ENCODE measurements around the gene MMP14. TPM values are rescaled to one million over a fixed set of nuclear protein-coding genes. Genes with fewer than 3 reads are reported as not detected.
"Not testable (repeated sequence)": the region's sequence is repeated elsewhere in the genome, so short reads cannot be mapped to it uniquely, and the experiment has no call there.

The MMP14 gene
- total RNA-seq, 1 donor from 2014 or later: 22.5 TPM

DNA sequence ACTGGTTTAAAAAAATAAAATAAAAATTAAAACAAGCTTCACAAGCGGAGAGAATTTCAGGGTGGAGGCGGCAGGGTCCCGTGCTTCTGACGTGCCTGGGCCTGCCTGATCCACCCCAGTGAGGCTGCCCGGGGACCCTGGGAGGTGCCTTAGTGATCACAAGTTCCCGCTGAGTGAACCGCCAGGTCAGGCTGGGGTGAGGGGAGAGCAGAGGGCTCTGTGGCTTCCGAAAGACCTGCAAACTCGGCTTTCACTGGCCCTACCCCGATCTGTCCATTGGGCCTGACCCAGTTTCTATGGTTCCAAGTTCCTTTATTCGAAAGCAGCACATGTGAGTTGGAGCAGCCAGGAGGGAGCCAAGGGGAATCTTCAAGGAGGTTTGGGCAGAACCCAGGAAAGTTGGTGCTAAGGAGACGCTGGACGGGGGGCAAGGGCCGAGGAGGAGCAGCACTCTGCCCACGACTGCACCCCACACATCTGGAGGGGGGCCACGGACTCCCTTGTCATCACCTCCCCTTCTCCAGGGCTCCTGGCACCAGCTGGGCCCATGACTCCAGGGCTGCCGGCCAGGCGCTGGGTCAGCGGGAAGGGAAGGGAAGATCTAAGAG, 12.9 kb downstream of the MMP14 start:
- intact Hi-C loops (cut with DNase I): loop anchor here (10.0 kb wide), 1 partner anchor 455 kb away; no protein-coding TSS in a partner anchor
- DNase-seq (peak; percentile 79), ATAC-seq (ENCODE audit: poor library complexity) (peak; percentile 40)

- intact Hi-C loops (cut with DNase I): loop anchor here (10.0 kb wide), 1 partner anchor 296 kb away; no protein-coding TSS in a partner anchor
- ATAC-seq (ENCODE audit: poor library complexity) (peak; percentile 81), DNase-seq (peak; percentile 94)
Measured at GRCh38 chr14:22850944-22851764, 14.8 kb downstream of the MMP14 start.

GRCh38 chr14:22852178-22852577, 15.8 kb downstream of the MMP14 start:
- peak; percentile 25 for DNase-seq
- intact Hi-C loops (cut with DNase I): loop anchor here (1.0 to 10.0 kb wide), 2 partner anchors 29 to 297 kb away; no protein-coding TSS in a partner anchor
- ATAC-seq (ENCODE audit: poor library complexity): not testable (repeated sequence)

- ATAC-seq (ENCODE audit: poor library complexity): no peak
- intact Hi-C loops (cut with DNase I): loop anchor here (1.0 to 10.0 kb wide), 2 partner anchors 29 to 298 kb away; no protein-coding TSS in a partner anchor
Measured at GRCh38 chr14:22852599-22852939, 16.2 kb downstream of the MMP14 start.

DNA sequence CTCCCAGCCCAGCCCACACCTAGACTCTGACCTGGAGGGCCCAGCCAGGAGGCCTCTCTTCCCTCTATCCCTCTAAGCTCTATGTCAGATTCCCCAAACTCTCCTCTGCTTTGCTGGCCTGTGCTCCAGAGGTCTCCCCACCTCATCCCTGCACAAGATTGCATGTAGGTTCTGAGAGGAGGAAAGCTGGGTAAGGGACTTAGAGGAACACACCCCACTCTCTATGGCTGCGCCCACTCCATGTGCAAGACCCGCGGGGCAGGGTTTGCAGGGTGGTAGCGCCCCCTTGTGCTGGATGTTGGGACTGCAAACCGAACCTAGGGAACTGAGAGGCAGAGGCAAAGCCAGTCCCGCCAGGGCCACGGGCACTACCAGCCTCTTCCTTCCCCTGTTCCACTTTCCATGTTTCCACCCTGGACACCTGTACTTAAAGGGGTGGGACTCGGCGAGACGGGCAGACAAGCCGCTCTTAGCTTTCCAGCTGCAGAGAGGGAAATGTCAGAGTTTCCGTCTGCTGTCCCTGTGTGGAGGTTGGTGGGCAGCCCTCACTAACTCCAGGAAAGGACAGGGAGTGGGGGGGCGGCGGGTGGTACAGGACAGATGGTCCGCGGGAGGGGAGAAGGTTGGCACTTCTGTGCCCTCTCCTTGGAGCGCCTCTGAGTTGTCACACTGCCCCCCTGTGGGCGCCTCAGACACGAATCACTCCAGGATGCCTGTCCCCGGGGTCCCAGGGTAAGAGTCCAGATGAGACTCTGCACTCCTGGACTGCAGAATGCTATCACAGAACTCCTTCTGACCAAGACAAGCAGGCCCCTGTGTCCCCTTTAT, 16.8 kb downstream of the MMP14 start:
- peak; percentile 69 for ATAC-seq (ENCODE audit: poor library complexity)
- intact Hi-C loops (cut with DNase I): loop anchor here (1.0 to 10.0 kb wide), 2 partner anchors 30 to 298 kb away; no protein-coding TSS in a partner anchor
- DNase-seq: peak; percentile 94

More at GRCh38 chr14:22852599-22852939, 16.2 kb downstream of the MMP14 start:
- no peak for DNase-seq

GRCh38 chr14:22854296-22854695, 17.9 kb downstream of the MMP14 start:
- intact Hi-C loops (cut with DNase I): loop anchor here (10.0 kb wide), 1 partner anchor 299 kb away; no protein-coding TSS in a partner anchor
- not testable (repeated sequence) for DNase-seq; ATAC-seq (ENCODE audit: poor library complexity)

DNA sequence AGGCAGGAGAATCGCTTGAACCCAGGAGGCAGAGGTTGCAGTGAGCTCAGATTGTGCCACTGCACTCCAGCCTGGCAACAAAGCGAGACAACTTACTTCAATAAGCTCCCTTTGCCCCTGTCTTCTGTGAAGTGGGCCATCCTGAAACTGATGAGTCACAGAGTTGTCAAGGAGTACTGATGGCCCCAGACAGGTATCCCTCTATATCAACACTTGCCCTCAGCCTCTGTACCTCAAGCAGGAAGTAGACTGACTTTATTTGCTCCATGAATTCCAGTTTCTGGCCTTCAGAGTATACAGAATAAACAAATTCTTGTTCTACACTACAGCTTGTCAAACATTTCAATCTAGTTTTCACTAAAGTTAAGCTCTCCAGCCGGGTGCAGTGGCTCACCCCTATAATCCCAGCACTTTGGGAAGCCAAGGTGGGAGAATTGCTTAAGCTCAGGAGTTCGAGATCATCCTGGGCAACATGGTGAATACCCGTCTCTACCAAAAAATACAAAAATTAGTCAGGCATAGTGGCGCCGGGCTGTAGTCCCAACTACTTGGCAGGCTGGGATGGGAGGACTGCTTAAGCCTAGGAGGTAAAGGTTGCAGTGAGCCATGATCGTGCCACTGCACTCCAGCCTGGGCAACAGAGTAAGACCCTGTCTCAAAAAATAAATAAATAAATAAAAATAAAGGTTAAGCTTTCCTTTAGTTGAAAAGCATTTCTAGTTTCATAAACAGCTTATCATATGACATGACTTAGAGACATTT, 18.8 kb downstream of the MMP14 start:
- no peak for DNase-seq

DNA sequence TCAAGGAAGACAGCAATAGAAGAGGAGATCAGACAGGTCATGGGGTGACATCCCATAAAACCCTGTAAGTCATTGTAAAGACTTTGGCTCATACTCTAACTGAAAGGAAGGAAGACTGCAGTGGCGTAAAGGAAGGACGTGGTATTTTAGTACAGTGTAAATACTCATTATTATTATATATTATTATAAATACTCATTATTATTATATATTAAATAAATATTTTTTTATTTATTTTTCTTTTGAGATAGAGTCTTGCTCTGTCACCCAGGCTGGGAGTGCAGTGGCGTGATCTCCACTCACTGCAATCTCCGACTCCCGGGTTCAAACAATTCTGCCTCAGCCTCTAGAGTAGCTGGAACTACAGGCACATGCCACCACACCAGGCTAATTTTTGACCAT, 20.0 kb downstream of the MMP14 start:
- intact Hi-C loops (cut with DNase I): loop anchor here (10.0 kb wide), 1 partner anchor 302 kb away; no protein-coding TSS in a partner anchor
- ATAC-seq (ENCODE audit: poor library complexity): no peak
- DNase-seq: no peak

More for the DNA sequence above, 18.8 kb downstream of the MMP14 start:
- ATAC-seq (ENCODE audit: poor library complexity): no peak
- intact Hi-C loops (cut with DNase I): loop anchor here (10.0 kb wide), 1 partner anchor 300 kb away; no protein-coding TSS in a partner anchor

DNA sequence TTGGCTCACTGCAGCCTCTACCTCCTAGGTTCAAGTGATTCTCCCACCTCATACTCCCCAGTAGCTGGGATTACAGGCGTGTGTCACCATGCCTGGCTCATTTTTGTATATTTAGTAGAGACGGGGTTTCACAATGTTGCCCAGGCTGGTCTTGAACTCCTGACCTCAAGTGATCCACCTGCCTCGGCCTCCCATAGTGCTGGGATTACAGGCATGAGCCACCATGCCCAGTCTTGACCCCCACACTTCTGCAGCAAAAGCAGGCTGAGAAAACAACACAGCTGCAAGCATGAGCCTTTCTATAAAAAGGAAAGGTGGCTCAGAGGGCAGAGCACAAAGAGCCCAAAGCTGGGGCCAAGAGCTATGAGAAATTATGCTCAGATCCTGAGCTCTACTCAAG, 24.0 kb downstream of the MMP14 start:
- intact Hi-C loops (cut with DNase I); ATAC-seq (ENCODE audit: poor library complexity): not testable (repeated sequence)
- DNase-seq: peak; percentile 0

DNA sequence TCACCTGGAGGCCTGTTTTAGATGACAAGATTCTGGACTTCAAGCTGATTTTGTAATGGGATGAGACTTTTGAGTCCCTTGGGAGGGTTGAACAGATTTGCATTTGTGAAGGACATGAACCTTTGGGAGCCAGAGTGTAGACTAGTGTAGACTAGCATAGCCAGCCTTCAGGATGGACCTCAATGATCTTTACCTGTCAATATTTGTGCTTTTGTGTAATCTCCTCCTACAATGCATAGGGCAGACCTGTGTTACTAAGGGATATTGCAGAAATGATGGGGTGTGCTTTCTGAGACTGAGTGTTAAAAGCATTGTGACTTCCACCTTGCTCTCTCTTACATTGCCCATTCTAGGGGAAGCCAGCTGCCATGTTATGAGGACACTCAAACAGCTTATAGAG, 25.3 kb downstream of the MMP14 start:
- ATAC-seq (ENCODE audit: poor library complexity) (no peak), DNase-seq (no peak)

DNA sequence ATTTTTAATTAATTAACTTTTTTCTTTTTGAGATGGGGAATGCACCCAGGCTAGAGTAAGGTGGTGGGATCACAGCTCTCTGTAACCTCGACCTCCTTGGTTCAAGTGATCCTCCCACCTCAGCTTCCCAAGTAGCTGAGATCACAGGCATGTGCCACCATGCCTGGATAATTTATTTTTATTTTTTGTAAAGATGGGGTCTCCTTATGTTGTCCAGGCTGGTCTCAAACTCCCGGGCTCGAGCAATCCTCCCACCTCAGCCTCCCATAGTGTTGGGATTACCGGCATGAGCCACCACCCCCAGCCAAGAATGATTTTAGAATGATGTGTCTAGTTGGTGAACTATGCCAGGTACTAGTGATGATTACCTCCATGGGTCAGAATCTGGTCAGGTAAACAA, 28.6 kb downstream of the MMP14 start:
- intact Hi-C loops (cut with DNase I): no loop called here
- no peak for DNase-seq
- no peak for ATAC-seq (ENCODE audit: poor library complexity)

More for the DNA sequence above, 25.3 kb downstream of the MMP14 start:
- intact Hi-C loops (cut with DNase I): no loop called here

DNA sequence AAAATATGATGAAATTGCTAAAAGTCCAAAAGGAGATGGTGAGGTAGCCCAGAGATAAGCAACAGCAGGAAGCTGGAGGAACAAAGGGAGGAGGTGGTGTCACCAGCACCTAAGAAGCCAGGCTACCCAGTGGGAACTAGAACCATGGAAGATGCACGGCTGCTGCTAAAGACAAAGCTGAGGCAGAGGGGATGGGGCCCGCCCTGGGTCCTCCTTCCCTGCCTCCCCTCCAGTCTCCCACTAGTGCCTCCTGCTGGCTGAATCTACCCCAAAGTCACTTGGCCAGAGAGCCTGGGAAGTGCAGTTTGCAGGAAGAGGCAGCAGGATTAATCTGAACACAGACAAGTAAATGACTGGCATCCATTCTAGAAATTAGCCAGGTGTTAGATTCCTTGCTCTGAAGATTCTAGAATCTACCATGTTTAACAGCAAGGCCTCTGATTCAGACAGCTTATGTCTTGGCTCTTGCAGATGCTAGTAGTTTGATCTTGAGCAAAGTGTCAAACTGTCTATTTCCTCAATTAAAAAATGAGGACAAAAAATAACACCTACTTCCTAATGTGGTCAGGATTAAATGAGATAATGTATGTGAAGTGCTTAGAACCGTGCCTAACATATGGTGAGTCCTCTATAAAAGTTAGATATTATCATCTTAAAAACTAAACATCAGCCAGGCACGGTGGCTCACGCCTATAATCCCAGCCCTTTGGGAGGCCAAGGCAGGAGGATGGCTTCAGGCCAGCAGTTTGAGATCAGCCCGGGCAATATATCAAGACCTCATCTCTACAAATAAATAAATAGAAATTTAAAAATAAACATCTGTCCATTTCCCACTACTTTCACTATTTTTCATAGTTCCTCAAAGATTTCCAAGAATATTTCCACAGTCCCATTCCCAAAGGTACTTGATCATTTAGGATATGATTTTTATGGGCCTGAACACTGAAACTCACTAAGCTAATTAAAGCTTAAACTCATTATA, 29.3 kb downstream of the MMP14 start:
- ATAC-seq (ENCODE audit: poor library complexity) (no peak), DNase-seq (no peak)
- intact Hi-C loops (cut with DNase I): no loop called here

GRCh38 chr14:22866874-22867273, 30.5 kb downstream of the MMP14 start:
- DNase-seq (no peak), ATAC-seq (ENCODE audit: poor library complexity) (no peak)
- intact Hi-C loops (cut with DNase I): no loop called here

DNA sequence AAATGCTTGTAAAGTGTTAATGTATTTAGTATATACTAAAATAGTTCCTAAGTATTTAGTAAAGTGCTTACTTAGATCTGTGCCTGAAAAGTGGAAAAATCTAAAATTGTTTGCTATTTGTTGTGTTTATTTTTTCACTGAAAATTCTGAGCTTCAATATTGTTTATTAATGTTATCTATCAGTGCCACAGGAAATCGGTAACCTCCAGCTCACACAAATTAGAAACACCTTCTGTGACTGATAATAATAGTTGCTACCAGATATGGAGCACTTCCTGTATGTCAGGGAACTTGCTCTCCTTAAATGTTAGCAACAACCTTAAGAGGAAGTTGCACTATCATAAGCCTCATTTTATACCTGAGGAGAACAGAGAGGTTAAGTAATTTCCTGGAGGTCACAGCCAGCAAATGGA, 34.4 kb downstream of the MMP14 start:
- DNase-seq: no peak
- ATAC-seq (ENCODE audit: poor library complexity): peak; percentile 18
- intact Hi-C loops (cut with DNase I): no loop called here

- peak; percentile 97 for ATAC-seq (ENCODE audit: poor library complexity)
- DNase-seq: peak; percentile 96
- intact Hi-C loops (cut with DNase I): no loop called here
Measured at GRCh38 chr14:22871224-22872032, 35.0 kb downstream of the MMP14 start, which contains the start of gene LRP10. TSS of gene LRP10 (plus strand) at chr14:22871740. CDS start at chr14:22872304, 564 bp downstream.

Measured in Right ventricle myocardium superior (tissue), 1 donor.